ENCODE results near the gene MALAT1. TPM values are rescaled to one million over a fixed set of nuclear protein-coding genes. Genes with fewer than 3 reads are reported as not detected.

MALAT1 gene
- total RNA-seq (2022; extraction: Qiagen RNA extraction): 42.9 to 87.3 TPM (median 59.9 TPM) in 5 replicates

DNA sequence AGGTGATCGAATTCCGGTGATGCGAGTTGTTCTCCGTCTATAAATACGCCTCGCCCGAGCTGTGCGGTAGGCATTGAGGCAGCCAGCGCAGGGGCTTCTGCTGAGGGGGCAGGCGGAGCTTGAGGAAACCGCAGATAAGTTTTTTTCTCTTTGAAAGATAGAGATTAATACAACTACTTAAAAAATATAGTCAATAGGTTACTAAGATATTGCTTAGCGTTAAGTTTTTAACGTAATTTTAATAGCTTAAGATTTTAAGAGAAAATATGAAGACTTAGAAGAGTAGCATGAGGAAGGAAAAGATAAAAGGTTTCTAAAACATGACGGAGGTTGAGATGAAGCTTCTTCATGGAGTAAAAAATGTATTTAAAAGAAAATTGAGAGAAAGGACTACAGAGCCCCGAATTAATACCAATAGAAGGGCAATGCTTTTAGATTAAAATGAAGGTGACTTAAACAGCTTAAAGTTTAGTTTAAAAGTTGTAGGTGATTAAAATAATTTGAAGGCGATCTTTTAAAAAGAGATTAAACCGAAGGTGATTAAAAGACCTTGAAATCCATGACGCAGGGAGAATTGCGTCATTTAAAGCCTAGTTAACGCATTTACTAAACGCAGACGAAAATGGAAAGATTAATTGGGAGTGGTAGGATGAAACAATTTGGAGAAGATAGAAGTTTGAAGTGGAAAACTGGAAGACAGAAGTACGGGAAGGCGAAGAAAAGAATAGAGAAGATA is at the start of gene MALAT1:
Gene MALAT1 (plus strand): TSS at position 69 of the 736 bp plus-strand sequence.

DNA sequence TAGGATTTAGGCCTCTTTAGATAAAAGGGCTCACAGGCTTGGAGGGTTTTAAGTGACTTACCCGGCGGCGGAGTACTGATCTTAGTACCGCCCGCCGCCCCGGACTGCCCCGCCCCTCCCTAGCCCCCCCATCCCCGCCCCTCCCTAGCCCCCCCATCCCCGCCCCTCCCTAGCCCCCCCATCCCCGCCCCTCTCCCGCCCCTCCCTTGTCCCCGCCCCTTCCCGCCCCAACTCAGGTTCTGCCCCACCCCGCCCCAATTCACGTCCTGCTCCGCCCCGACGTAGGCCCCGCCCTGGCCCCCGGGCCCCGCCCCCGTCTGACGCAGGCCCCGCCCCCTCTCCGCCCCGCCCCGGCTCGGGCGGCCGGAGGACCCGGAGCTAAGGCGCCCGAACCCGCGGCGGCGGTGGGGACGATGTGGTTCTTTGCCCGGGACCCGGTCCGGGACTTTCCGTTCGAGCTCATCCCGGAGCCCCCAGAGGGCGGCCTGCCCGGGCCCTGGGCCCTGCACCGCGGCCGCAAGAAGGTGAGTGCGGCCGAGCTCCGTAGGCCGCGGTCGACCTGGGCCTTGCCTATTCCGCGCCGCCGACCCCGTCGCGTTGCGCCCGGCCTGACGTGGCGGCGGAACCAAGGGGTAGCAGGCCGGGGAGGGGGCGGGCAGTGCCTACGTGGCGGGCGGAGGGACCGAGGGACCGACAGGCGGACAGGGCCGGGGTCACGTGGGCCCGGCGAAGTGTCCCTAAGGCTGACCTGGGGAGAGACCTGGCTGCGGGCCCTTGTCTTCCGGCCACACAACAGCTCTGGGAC is 26.1 kb downstream of the MALAT1 start, which contains the start of gene SCYL1:
Gene SCYL1 (plus strand): TSS at position 343 of the 805 bp plus-strand sequence. CDS start 71 bp downstream, at position 414.

Other genes starting within 250 kb of the MALAT1 start
- 12.4 to 15.4 TPM (median 13.8 TPM) in 5 replicates for gene POLA2, start 237.1 kb upstream of the MALAT1 start, total RNA-seq (2022; extraction: Qiagen RNA extraction)
- gene CDC42EP2, start 184.2 kb upstream of the MALAT1 start, total RNA-seq (2022; extraction: Qiagen RNA extraction): 14.1 to 21.9 TPM (median 19.2 TPM) in 5 replicates
- gene DPF2, start 165.2 kb upstream of the MALAT1 start, total RNA-seq (2022; extraction: Qiagen RNA extraction): 39.6 to 46.8 TPM (median 40.9 TPM) in 5 replicates
- 0.94 to 1.3 TPM (median 1.2 TPM) in 5 replicates for gene TIGD3, start 144.3 kb upstream of the MALAT1 start, total RNA-seq (2022; extraction: Qiagen RNA extraction)
- 12.1 to 15.2 TPM (median 14.2 TPM) in 5 replicates for gene SLC25A45, start 116.4 kb upstream of the MALAT1 start, total RNA-seq (2022; extraction: Qiagen RNA extraction)
- gene FRMD8, start 112.4 kb upstream of the MALAT1 start, total RNA-seq (2022; extraction: Qiagen RNA extraction): 45.6 to 53.2 TPM (median 48.9 TPM) in 5 replicates
- 123 to 204 TPM (median 187 TPM) in 5 replicates for gene NEAT1, start 76.2 kb upstream of the MALAT1 start, total RNA-seq (2022; extraction: Qiagen RNA extraction)
- gene SCYL1, start 26.0 kb downstream of the MALAT1 start, total RNA-seq (2022; extraction: Qiagen RNA extraction): 47.8 to 62.4 TPM (median 58.2 TPM) in 5 replicates
- 89.3 to 122 TPM (median 106 TPM) in 5 replicates for gene LTBP3, start 59.3 kb downstream of the MALAT1 start, total RNA-seq (2022; extraction: Qiagen RNA extraction)
- gene ZNRD2, start 71.4 kb downstream of the MALAT1 start, total RNA-seq (2022; extraction: Qiagen RNA extraction): 63.9 to 77.4 TPM (median 76.9 TPM) in 5 replicates
- 26.3 to 47.9 TPM (median 45.5 TPM) in 5 replicates for gene FAM89B, start 73.5 kb downstream of the MALAT1 start, total RNA-seq (2022; extraction: Qiagen RNA extraction)
- gene EHBP1L1, start 77.0 kb downstream of the MALAT1 start, total RNA-seq (2022; extraction: Qiagen RNA extraction): 27.8 to 36.2 TPM (median 31.5 TPM) in 5 replicates
- gene KCNK7, start 96.8 kb downstream of the MALAT1 start, total RNA-seq (2022; extraction: Qiagen RNA extraction): 0.51 to 0.95 TPM (median 0.72 TPM) in 5 replicates
- 37.7 to 49.0 TPM (median 47.6 TPM) in 5 replicates for gene MAP3K11, start 115.2 kb downstream of the MALAT1 start, total RNA-seq (2022; extraction: Qiagen RNA extraction)
- 26.0 to 36.3 TPM (median 34.9 TPM) in 5 replicates for gene PCNX3, start 116.7 kb downstream of the MALAT1 start, total RNA-seq (2022; extraction: Qiagen RNA extraction)
- 14.3 to 21.2 TPM (median 19.7 TPM) in 5 replicates for gene SIPA1, start 139.1 kb downstream of the MALAT1 start, total RNA-seq (2022; extraction: Qiagen RNA extraction)
- 63.5 to 78.0 TPM (median 73.7 TPM) in 5 replicates for gene RELA, start 163.9 kb downstream of the MALAT1 start, total RNA-seq (2022; extraction: Qiagen RNA extraction)
- gene KAT5, start 213.2 kb downstream of the MALAT1 start, total RNA-seq (2022; extraction: Qiagen RNA extraction): 40.9 to 56.0 TPM (median 50.3 TPM) in 5 replicates
- 28.0 to 49.4 TPM (median 47.9 TPM) in 5 replicates for gene RNASEH2C, start 221.8 kb downstream of the MALAT1 start, total RNA-seq (2022; extraction: Qiagen RNA extraction)